ENCODE measurements around the gene MEIS2. TPM values are rescaled to one million over a fixed set of nuclear protein-coding genes. Genes with fewer than 3 reads are reported as not detected.
"Not testable (repeated sequence)": the region's sequence is repeated elsewhere in the genome, so short reads cannot be mapped to it uniquely, and the experiment has no call there.

MEIS2 gene
- total RNA-seq, 1 experiment from 2014 or later: 17.5 TPM

GRCh38 chr15:36982430-36982829 lies 117.9 kb downstream of the MEIS2 start:
- no peak for ATAC-seq
- no peak overlapping the region for H2AFZ ChIP-seq (ENCODE audit: low read length)
- intact Hi-C loops (cut with micrococcal nuclease): no loop called here

GRCh38 chr15:36980281-36980680 lies 120.1 kb downstream of the MEIS2 start:
- CTCF ChIA-PET; intact Hi-C loops (cut with micrococcal nuclease); H3F3A ChIP-seq (ENCODE audit: low read length, unreplicated experiment); H2AFZ ChIP-seq (ENCODE audit: low read length); H3K4me2 ChIP-seq (ENCODE audit: low read length); H3K27ac ChIP-seq (ENCODE audit: low read length); H3K36me3 ChIP-seq (ENCODE audit: low read depth, low read length); H3K9ac ChIP-seq (ENCODE audit: low read length); DNase-seq; H3K9me3 ChIP-seq (ENCODE audit: low read length); H3K4me3 ChIP-seq (ENCODE audit: low read length); H3K4me1 ChIP-seq (ENCODE audit: insufficient read depth, low read length); POLR2A ChIA-PET (ENCODE audit: unreplicated experiment); BruUV-seq (replicated peaks); H3K27me3 ChIP-seq (ENCODE audit: low read length); ATAC-seq; H3K9me2 ChIP-seq (replicated peaks; ENCODE audit: low read length); H3K79me2 ChIP-seq (ENCODE audit: low read length); H4K20me1 ChIP-seq (ENCODE audit: low read length): not testable (repeated sequence)

More at GRCh38 chr15:36982430-36982829, 117.9 kb downstream of the MEIS2 start:
- Histone ChIP-seq H3K36me3 (ENCODE audit: low read depth, low read length) (no peaks in the 10 kb centered on the region), H3K4me3 (ENCODE audit: low read length) (no peak overlapping the region), H3K79me2 (ENCODE audit: low read length) (no peaks in the 10 kb centered on the region), H3K4me1 (ENCODE audit: insufficient read depth, low read length) (no peaks in the 10 kb centered on the region), H3K27me3 (ENCODE audit: low read length) (no peaks in the 10 kb centered on the region), H3K9ac (ENCODE audit: low read length) (no peak overlapping the region), H3K9me3 (ENCODE audit: low read length) (no peaks in the 10 kb centered on the region), H4K20me1 (ENCODE audit: low read length) (no peaks in the 10 kb centered on the region), H3K27ac (ENCODE audit: low read length) (no peak overlapping the region), H3K4me2 (ENCODE audit: low read length) (no peak overlapping the region), H3K9me2 (replicated peaks; ENCODE audit: low read length) (no peaks in the 10 kb centered on the region), H3F3A (ENCODE audit: low read length, unreplicated experiment) (no peaks in the 10 kb centered on the region)
- TF ChIP-seq EZH2 (IDR thresholded peaks at IDR 0.05; ENCODE audit: low read length, unreplicated experiment): no peak
- no peak for TF ChIP-seq CTCF (conservative IDR thresholded peaks at IDR 0.05; ENCODE audit: low read depth, low read length)
- no peak for TF ChIP-seq EZH2phosphoT487 (IDR thresholded peaks at IDR 0.05; ENCODE audit: borderline replicate concordance, low read length)
- no TSS peak for BruUV-seq (replicated peaks)
- CTCF ChIA-PET: no interaction called here
- no peak for DNase-seq
- POLR2A ChIA-PET (ENCODE audit: unreplicated experiment): no interaction called here

DNA sequence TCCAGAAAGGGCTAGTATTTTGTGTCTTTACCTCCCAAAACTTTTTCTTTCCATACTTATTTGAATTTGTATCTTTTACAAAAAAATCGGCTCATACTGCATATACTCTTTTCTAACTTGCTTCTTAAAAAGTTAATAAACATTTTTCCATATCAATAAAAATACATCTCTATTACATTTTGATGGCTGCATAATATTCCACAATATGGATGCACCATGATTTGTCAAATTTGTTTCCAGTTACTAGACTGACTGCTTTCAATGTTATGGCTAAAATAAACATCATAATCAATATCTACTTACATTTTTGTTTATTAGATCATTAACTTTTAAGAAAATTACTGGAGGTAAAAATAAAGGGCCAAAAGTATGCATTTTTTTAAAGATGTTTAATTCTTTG lies 121.7 kb downstream of the MEIS2 start:
- intact Hi-C loops (cut with micrococcal nuclease): loop anchor here (10.0 kb wide), 1 partner anchor 116 kb away; no protein-coding TSS in a partner anchor
- no peak overlapping the region for H3K27ac ChIP-seq (ENCODE audit: low read length)
- no TSS peak for BruUV-seq (replicated peaks)
- no peaks in the 10 kb centered on the region for H3K27me3 ChIP-seq (ENCODE audit: low read length)
- ATAC-seq (no peak), DNase-seq (no peak)
- no peaks in the 10 kb centered on the region for H3K9me2 ChIP-seq (replicated peaks; ENCODE audit: low read length)
- H3K79me2 ChIP-seq (ENCODE audit: low read length): no peaks in the 10 kb centered on the region
- no peaks in the 10 kb centered on the region for H4K20me1 ChIP-seq (ENCODE audit: low read length)
- no peaks in the 10 kb centered on the region for H3K36me3 ChIP-seq (ENCODE audit: low read depth, low read length)
- no peaks in the 10 kb centered on the region for H3K4me1 ChIP-seq (ENCODE audit: insufficient read depth, low read length)
- no peak overlapping the region for H3K4me2 ChIP-seq (ENCODE audit: low read length)
- no peaks in the 10 kb centered on the region for H3K9me3 ChIP-seq (ENCODE audit: low read length)
- ChIA-PET CTCF (no interaction called here), POLR2A (ENCODE audit: unreplicated experiment) (no interaction called here)
- H3K4me3 ChIP-seq (ENCODE audit: low read length): no peak overlapping the region
- no peaks in the 10 kb centered on the region for H3F3A ChIP-seq (ENCODE audit: low read length, unreplicated experiment)
- no peak overlapping the region for H3K9ac ChIP-seq (ENCODE audit: low read length)
- TF ChIP-seq CTCF (conservative IDR thresholded peaks at IDR 0.05; ENCODE audit: low read depth, low read length): no peak
- no peak overlapping the region for H2AFZ ChIP-seq (ENCODE audit: low read length)
